Measurements from ENCODE around the gene ALS2CL.

DNA sequence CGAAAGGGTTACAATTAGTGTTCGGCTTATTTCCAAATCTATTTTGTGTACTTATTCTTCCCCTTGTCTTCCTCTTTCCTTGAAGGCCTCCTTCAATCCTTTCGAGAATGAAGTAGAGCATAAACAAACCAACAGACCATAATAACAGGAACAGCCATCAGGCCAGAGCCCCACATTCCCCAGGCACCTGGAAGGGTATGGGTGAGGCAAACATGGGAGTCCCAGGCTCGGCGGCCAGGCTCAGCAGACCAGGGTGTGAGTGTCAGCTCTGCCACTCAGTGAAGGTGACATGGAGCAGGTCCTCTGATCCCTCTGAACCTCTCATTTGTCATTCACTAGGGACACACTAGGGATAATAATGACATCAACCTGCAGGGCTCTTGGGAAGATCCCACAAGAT is 13.8 kb downstream of the ALS2CL start:
- TF ChIP-seq POLR2A (IDR thresholded peaks at IDR 0.05; ENCODE audit: low read depth, low read length) (no peak), TAF1 (IDR thresholded peaks at IDR 0.05; ENCODE audit: borderline replicate concordance, low read depth, low read length) (no peak)

All from GM12892 (cell line).